VCaP (cell line): Measurements from ENCODE around the gene LAMC2.

Experiments
- H3K27ac ChIP-seq: fragments of 450-650 bp; 2 replicates; pipeline ENCODE4 v1.5.1; 2017
- CTCF ChIP-seq: fragments of 450-650 bp; conservative IDR thresholded peaks from 2 replicates; pipeline ENCODE4 v1.5.1; 2017; ENCODE audit warnings: mild to moderate bottlenecking, moderate library complexity

The LAMC2 gene

GRCh38 chr1:183168308-183168707, 17.8 kb upstream of the LAMC2 start:
- no peak for TF ChIP-seq CTCF
- no peak overlapping the region for H3K27ac ChIP-seq

- H3K27ac ChIP-seq, result peak overlapping the region; percentile 47; the same call in 1 of the 2 replicates
Observed at GRCh38 chr1:183173828-183174227, 12.2 kb upstream of the LAMC2 start.

GRCh38 chr1:183175631-183176030, 10.4 kb upstream of the LAMC2 start:
- TF ChIP-seq CTCF, result no peak
- peak overlapping the region; percentile 50 for H3K27ac ChIP-seq

More at GRCh38 chr1:183173828-183174227, 12.2 kb upstream of the LAMC2 start:
- TF ChIP-seq CTCF, result no peak

GRCh38 chr1:183178545-183178944, 7.5 kb upstream of the LAMC2 start:
- H3K27ac ChIP-seq, result no peak overlapping the region
- no peak for TF ChIP-seq CTCF

GRCh38 chr1:183179033-183179432, 7.0 kb upstream of the LAMC2 start:
- no peak overlapping the region for H3K27ac ChIP-seq
- TF ChIP-seq CTCF, result no peak

GRCh38 chr1:183180218-183180617, 5.8 kb upstream of the LAMC2 start:
- peak overlapping the region; percentile 38 for H3K27ac ChIP-seq
- TF ChIP-seq CTCF, result no peak

- H3K27ac ChIP-seq, result peak overlapping the region; percentile 38
- TF ChIP-seq CTCF, result no peak
Observed at GRCh38 chr1:183180634-183181056, 5.4 kb upstream of the LAMC2 start.
